Osteoblast (primary cell): ENCODE results near the gene NPIPB8. TPM values are rescaled to one million over a fixed set of nuclear protein-coding genes. Genes with fewer than 3 reads are reported as not detected.
"Not testable (repeated sequence)": the region's sequence is repeated elsewhere in the genome, so short reads cannot be mapped to it uniquely, and the experiment has no call there.

Experiments
- DNase-seq: peaks from one replicate; pipeline ENCODE4 v3.0.0; 2011; ENCODE audit warnings: low spot score, mixed read lengths; ENCODE audit not compliant: insufficient read length; ENCODE audit errors: missing footprints
- H2AFZ ChIP-seq: 2 replicates; pipeline ENCODE4 v1.6.0; 2011; ENCODE audit warnings: mild to moderate bottlenecking, low read length
- H3K27ac ChIP-seq: 2 replicates; pipeline ENCODE4 v1.5.1; 2011; ENCODE audit warnings: mild to moderate bottlenecking, low read depth, low read length, moderate library complexity
- H3K27me3 ChIP-seq: 2 replicates; pipeline ENCODE4 v1.6.0; 2012; ENCODE audit warnings: mild to moderate bottlenecking, control low read depth, inconsistent platforms, low read length, moderate library complexity; ENCODE audit not compliant: insufficient read depth
- H3K36me3 ChIP-seq: 2 replicates; pipeline ENCODE4 v1.5.1; 2011; ENCODE audit warnings: mild to moderate bottlenecking, low read length, control low read depth, moderate library complexity; ENCODE audit not compliant: insufficient read depth
- H3K4me1 ChIP-seq: 2 replicates; pipeline ENCODE4 v1.5.1; 2011; ENCODE audit warnings: mild to moderate bottlenecking, low read length, control low read depth, moderate library complexity; ENCODE audit not compliant: insufficient read depth
- H3K4me2 ChIP-seq: 2 replicates; pipeline ENCODE4 v1.6.0; 2011; ENCODE audit warnings: mild to moderate bottlenecking, low read length; ENCODE audit not compliant: insufficient read depth
- H3K4me3 ChIP-seq: fragments of 200-600 bp; sonication (generic); 3 replicates; pipeline ENCODE4 v1.5.1; 2012; ENCODE audit warnings: mild to moderate bottlenecking, low read length, inconsistent platforms; ENCODE audit not compliant: insufficient read depth
- H3K79me2 ChIP-seq: 2 replicates; pipeline ENCODE4 v1.6.0; 2012; ENCODE audit warnings: mild to moderate bottlenecking, low read length, control low read depth, inconsistent platforms; ENCODE audit not compliant: insufficient read depth
- H3K9me3 ChIP-seq: 2 replicates; pipeline ENCODE4 v1.5.1; 2011; ENCODE audit warnings: low read depth, low read length, control low read depth
- H4K20me1 ChIP-seq: 2 replicates; pipeline ENCODE4 v1.6.0; 2012; ENCODE audit warnings: mild to moderate bottlenecking, low read length, control low read depth; ENCODE audit not compliant: insufficient read depth
- CTCF ChIP-seq: IDR thresholded peaks from 2 replicates; pipeline ENCODE4 v1.5.1; 2011; ENCODE audit warnings: mild to moderate bottlenecking, low read depth, low read length, moderate library complexity; ENCODE audit errors: extremely low read depth
- total RNA-seq: library from RNA; depleted of rRNA; stranded (reverse); fragments of >200 nt; gene quantifications from 2 replicates; pipeline ENCODE4 v1.2.3, GENCODE V29; 2012

Gene NPIPB8
- total RNA-seq, 1 donor, result not detected

- H3K4me3 ChIP-seq, H3K4me2 ChIP-seq, H4K20me1 ChIP-seq, H3K36me3 ChIP-seq, H3K27ac ChIP-seq, H3K9me3 ChIP-seq, H3K79me2 ChIP-seq, H3K4me1 ChIP-seq, H3K27me3 ChIP-seq, H2AFZ ChIP-seq, DNase-seq: not testable (repeated sequence)
Observed at GRCh38 chr16:28602062-28602461, 35.8 kb upstream of the NPIPB8 start.

GRCh38 chr16:28602529-28602928, 35.3 kb upstream of the NPIPB8 start:
- Histone ChIP-seq H2AFZ (no peak overlapping the region), H3K79me2 (no peaks in the 10 kb centered on the region), H3K4me3 (no peak overlapping the region), H3K27me3 (peaks cover 4% of the 10 kb centered on the region), H3K27ac (no peak overlapping the region), H4K20me1 (no peaks in the 10 kb centered on the region), H3K4me1 (no peaks in the 10 kb centered on the region), H3K9me3 (no peaks in the 10 kb centered on the region), H3K36me3 (no peaks in the 10 kb centered on the region), H3K4me2 (no peak overlapping the region)
- no peak for TF ChIP-seq CTCF
- no peak for DNase-seq

GRCh38 chr16:28603381-28604185, 34.3 kb upstream of the NPIPB8 start:
- no peaks in the 10 kb centered on the region for H4K20me1 ChIP-seq
- TF ChIP-seq CTCF, result no peak
- H3K4me1 ChIP-seq, result no peaks in the 10 kb centered on the region
- H3K27ac ChIP-seq, result no peak overlapping the region
- no peak overlapping the region for H3K4me2 ChIP-seq
- H3K4me3 ChIP-seq, result no peak overlapping the region
- no peak overlapping the region for H2AFZ ChIP-seq
- DNase-seq, result peak; percentile 76
- peaks cover 4% of the 10 kb centered on the region for H3K27me3 ChIP-seq
- H3K79me2 ChIP-seq, result no peaks in the 10 kb centered on the region
- H3K9me3 ChIP-seq, result no peaks in the 10 kb centered on the region
- no peaks in the 10 kb centered on the region for H3K36me3 ChIP-seq

GRCh38 chr16:28604186-28604565, 33.7 kb upstream of the NPIPB8 start:
- Histone ChIP-seq H3K27me3 (peaks cover 4% of the 10 kb centered on the region), H3K4me2 (no peak overlapping the region), H3K9me3 (no peaks in the 10 kb centered on the region), H4K20me1 (no peaks in the 10 kb centered on the region), H3K79me2 (no peaks in the 10 kb centered on the region), H3K4me3 (no peak overlapping the region), H3K36me3 (no peaks in the 10 kb centered on the region), H3K4me1 (no peaks in the 10 kb centered on the region), H2AFZ (no peak overlapping the region), H3K27ac (no peak overlapping the region)
- no peak for DNase-seq
- TF ChIP-seq CTCF, result no peak
